D721Med (cell line): ENCODE results near the gene RALGDS.
"Not testable (repeated sequence)": the region's sequence is repeated elsewhere in the genome, so short reads cannot be mapped to it uniquely, and the experiment has no call there.

ENCODE experiments used
- DNase-seq: peaks from one replicate; pipeline ENCODE4 v3.0.0; 2011; ENCODE audit warnings: low spot score; ENCODE audit not compliant: insufficient read length
- FAIRE-seq: peaks from 2 replicates; lab custom pipeline; 2011; peaks lifted over from hg19 to GRCh38; lab: Jason Lieb, UNC
- CTCF ChIP-seq: IDR thresholded peaks from 2 replicates; pipeline ENCODE4 v1.5.1; 2012; ENCODE audit warnings: mild to moderate bottlenecking, control low read depth; ENCODE audit not compliant: insufficient read depth; ENCODE audit errors: missing control alignments

The RALGDS gene

GRCh38 chr9:133101356-133102189, 19.5 kb downstream of the RALGDS start:
- no peak for TF ChIP-seq CTCF
- no peak for DNase-seq
- FAIRE-seq, result no peak

DNA sequence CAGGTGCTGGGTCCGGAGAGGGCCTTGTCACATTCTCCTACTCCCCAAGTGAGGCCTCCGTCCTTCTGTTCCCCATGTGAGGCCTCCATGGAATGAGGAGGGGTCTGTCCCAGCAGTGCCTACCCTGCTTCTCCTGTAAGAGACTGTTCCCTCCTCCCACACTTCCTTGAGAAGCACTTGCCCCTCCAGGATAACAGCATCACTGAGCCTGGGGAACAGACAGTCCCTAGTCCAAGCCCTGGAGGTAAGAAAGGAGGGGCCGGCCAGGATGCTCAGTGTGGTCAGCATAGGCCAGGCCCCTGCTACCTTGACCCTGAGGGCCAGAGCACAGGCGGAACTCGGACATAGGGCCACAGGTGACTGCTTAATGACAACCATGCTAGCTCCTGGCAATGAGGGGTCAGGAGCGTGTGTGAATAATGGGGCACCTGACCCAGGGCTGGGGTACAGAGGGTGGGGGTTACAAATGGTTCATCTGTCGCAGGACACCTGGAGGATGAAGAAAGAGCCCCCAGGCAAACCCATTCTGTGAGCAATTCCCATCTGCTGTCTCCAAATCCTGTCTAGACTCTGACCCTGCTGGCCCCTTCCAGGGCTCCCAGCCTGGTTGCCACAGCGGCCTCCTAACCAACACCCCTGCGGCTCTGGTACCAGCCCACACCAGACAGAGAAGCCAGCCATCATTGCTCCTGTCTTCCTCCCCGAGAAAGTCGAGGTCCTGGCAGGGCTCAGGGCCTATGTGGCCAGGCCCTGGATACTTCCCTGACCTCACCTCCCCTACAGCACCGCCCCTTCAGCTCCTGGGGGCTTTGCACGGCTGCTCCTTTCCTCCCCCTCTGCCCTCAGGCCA, 20.3 kb downstream of the RALGDS start:
- DNase-seq (no peak), FAIRE-seq (no peak)
- TF ChIP-seq CTCF, result no peak

- no peak for DNase-seq
- FAIRE-seq, result no peak
- no peak for TF ChIP-seq CTCF
These were observed 21.1 kb downstream of the RALGDS start for GRCh38 chr9:133099726-133100505.

GRCh38 chr9:133098871-133099270, 22.2 kb downstream of the RALGDS start:
- DNase-seq, result no peak
- FAIRE-seq, result no peak
- no peak for TF ChIP-seq CTCF

DNA sequence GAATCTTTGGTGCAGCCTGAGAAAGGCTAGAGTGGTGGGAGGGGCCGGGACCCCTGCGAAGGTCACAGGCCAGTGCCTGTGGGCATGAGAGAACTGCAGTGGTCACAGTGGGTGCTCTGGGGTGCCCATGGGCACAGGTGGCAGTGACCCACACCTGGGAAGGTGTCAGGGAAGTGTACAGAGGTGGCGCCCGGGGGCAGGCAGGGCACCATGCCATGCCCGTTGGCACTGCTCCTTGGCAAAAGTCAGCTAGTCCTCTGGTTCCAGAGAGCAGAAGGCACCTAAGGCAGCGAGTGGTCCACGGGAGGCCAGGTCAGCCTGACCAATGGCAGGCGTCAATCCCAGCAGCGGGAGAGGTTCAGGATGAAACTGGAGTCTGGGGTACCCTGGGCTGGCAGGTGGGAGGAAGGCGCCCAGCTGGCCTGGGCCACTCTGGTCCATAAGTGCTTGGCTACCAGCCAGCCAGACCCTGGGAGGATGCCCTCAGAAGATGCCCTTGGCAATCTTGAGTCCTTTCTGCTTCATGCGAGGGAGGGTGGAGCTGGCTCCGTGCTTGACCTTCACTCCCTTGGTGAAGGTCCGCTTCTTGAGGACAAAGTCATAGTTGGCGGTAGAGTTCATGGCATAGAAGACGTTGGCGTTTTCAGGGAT, 22.8 kb downstream of the RALGDS start:
- DNase-seq (no peak), FAIRE-seq (no peak)
- TF ChIP-seq CTCF, result no peak

GRCh38 chr9:133094842-133095393, 26.1 kb downstream of the RALGDS start:
- TF ChIP-seq CTCF, result no peak
- FAIRE-seq (no peak), DNase-seq (no peak)

GRCh38 chr9:133094351-133094750, 26.7 kb downstream of the RALGDS start:
- FAIRE-seq, DNase-seq: not testable (repeated sequence)
